ENCODE measurements around the gene RPL39L. TPM values are rescaled to one million over a fixed set of nuclear protein-coding genes. Genes with fewer than 3 reads are reported as not detected.

RPL39L gene
- total and polyA plus RNA-seq, 7 donors = 8.4 to 27.7 (median 20.6) TPM

GRCh38 chr3:187122261-187122660, 17.0 kb downstream of the RPL39L start:
- no peak for DNase-seq
- 94 to 96% methylated on average over 1 of the region's 1 CpG for WGBS, 2 donors
- H3K27ac ChIP-seq = no peak overlapping the region
- TF ChIP-seq, protein P1, sequence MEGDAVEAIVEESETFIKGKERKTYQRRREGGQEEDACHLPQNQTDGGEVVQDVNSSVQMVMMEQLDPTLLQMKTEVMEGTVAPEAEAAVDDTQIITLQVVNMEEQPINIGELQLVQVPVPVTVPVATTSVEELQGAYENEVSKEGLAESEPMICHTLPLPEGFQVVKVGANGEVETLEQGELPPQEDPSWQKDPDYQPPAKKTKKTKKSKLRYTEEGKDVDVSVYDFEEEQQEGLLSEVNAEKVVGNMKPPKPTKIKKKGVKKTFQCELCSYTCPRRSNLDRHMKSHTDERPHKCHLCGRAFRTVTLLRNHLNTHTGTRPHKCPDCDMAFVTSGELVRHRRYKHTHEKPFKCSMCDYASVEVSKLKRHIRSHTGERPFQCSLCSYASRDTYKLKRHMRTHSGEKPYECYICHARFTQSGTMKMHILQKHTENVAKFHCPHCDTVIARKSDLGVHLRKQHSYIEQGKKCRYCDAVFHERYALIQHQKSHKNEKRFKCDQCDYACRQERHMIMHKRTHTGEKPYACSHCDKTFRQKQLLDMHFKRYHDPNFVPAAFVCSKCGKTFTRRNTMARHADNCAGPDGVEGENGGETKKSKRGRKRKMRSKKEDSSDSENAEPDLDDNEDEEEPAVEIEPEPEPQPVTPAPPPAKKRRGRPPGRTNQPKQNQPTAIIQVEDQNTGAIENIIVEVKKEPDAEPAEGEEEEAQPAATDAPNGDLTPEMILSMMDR (IDR thresholded peaks at IDR 0.05) = no peak
- TF ChIP-seq POLR2A (IDR thresholded peaks at IDR 0.05) (no peak), POLR2AphosphoS5 (IDR thresholded peaks at IDR 0.05) (no peak), EP300 (IDR thresholded peaks at IDR 0.05) (no peak)
- intact Hi-C loops (cut with DNase I) = no loop called here
- H3K4me1 ChIP-seq = no peaks in the 10 kb centered on the region
- no peaks in the 10 kb centered on the region for H3K27me3 ChIP-seq
- H3K9me3 ChIP-seq = no peaks in the 10 kb centered on the region
- no peak overlapping the region for H3K4me3 ChIP-seq
- H3K36me3 ChIP-seq = no peaks in the 10 kb centered on the region

DNA sequence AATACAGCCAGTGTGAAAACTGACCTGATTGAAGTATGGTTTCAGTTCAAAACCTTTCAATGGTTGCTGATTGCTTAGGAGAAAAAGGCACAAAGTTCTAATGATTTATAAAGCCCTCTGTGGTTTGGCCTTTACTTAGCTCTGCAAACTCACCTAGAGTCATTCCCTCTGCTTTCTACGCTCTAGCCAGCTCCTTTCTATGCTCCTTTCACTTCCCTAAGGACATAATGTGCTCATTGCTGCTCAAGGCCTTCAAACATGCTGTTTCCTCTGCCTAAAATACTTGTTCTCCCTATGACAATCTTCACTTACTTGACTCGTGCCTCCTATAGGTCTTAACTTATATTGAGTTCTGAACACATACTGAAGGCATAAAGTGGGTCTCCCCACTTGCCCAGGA, 19.0 kb downstream of the RPL39L start:
- WGBS, 2 donors = 83 to 90% methylated on average over 2 of the region's 2 CpGs
- no peaks in the 10 kb centered on the region for H3K9me3 ChIP-seq
- DNase-seq = no peak
- H3K4me1 ChIP-seq = no peaks in the 10 kb centered on the region
- TF ChIP-seq EP300 (IDR thresholded peaks at IDR 0.05) (no peak), POLR2AphosphoS5 (IDR thresholded peaks at IDR 0.05) (no peak), POLR2A (IDR thresholded peaks at IDR 0.05) (no peak)
- no peak overlapping the region for H3K27ac ChIP-seq
- H3K4me3 ChIP-seq = no peak overlapping the region
- no peaks in the 10 kb centered on the region for H3K27me3 ChIP-seq
- H3K36me3 ChIP-seq = no peaks in the 10 kb centered on the region
- intact Hi-C loops (cut with DNase I) = no loop called here

GRCh38 chr3:187114511-187114910, 24.8 kb downstream of the RPL39L start:
- Histone ChIP-seq H3K4me1 (no peaks in the 10 kb centered on the region), H3K9me3 (no peaks in the 10 kb centered on the region), H3K4me3 (no peak overlapping the region), H3K36me3 (no peaks in the 10 kb centered on the region), H3K27me3 (no peaks in the 10 kb centered on the region), H3K27ac (no peak overlapping the region)
- TF ChIP-seq EP300 (IDR thresholded peaks at IDR 0.05) = no peak
- TF ChIP-seq, protein P1 (IDR thresholded peaks at IDR 0.05) = no peak
- no peak for TF ChIP-seq POLR2A (IDR thresholded peaks at IDR 0.05)
- TF ChIP-seq POLR2AphosphoS5 (IDR thresholded peaks at IDR 0.05) = no peak
- DNase-seq = no peak
- intact Hi-C loops (cut with DNase I) = loop anchor here (5.0 to 10.0 kb wide), 2 partner anchors 53 to 560 kb away; partner anchors contain the start of gene SST
- 82 to 92% methylated on average over 2 of the region's 2 CpGs for WGBS, 2 donors

DNA sequence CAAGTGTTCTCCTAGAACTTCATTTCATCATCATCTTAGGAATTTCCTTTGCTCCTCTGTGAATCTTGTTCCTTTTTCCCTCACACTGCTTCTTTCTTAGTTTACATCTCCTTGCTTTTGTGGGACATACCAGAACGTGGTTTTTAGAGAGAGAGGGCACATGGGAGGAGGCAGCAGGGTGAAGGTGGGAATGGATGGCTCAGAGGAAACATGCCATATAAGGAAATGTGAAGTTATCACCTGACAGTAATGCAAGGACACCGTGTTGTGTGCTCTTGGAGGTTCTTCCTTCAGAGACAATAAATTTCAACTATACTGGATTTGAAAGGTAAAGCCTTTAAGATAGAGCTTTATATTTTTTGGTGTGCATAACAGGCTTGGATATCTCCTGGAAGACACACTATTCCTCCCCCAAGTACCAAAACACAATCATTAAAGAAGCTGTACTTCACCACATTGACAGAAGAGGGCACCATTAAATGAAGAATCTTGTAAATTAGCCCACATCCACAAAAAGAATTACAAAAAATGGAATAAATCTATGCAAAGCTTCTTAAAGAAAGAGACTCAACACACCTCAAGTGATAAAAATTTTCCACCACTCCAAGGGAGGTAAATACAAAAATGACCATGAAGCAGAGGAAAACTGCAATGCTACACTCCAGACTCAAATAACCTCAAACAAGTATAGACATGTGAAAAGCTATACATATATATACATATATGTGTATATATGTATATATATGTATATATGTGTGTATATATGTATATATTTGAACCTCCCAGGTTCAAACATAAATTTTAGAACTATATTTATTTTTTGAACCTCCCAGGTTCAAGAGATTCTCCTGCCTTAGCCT, 26.1 kb downstream of the RPL39L start:
- intact Hi-C loops (cut with DNase I) = loop anchor here (5.0 to 10.0 kb wide), 2 partner anchors 54 to 562 kb away; partner anchors contain the start of gene SST
- H3K4me3 ChIP-seq = no peak overlapping the region

DNA sequence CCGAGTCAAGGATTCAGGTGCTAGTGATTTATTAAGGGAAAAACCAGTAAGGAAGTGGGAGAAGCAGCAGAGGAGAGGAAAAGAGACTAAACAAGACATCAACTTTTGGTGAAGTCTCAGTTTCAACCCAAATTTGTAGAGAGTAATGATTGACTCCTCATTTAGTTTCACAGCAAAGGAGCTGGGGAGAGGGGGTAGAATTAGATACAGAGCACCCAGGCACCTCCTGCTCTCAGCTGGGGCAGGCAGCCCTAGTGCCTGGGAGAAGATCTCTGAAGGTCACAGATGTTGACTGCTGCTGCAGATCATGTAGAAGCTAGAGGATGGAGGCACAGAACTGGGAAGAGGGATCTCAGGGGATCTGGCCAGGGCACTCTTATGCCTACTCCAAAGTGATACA, 29.1 kb downstream of the RPL39L start:
- no peak for DNase-seq
- no peaks in the 10 kb centered on the region for H3K27me3 ChIP-seq
- H3K36me3 ChIP-seq = no peaks in the 10 kb centered on the region
- TF ChIP-seq, protein P1 (IDR thresholded peaks at IDR 0.05) = no peak
- no peak for TF ChIP-seq POLR2A (IDR thresholded peaks at IDR 0.05)
- no peak for TF ChIP-seq POLR2AphosphoS5 (IDR thresholded peaks at IDR 0.05)
- no peak for TF ChIP-seq EP300 (IDR thresholded peaks at IDR 0.05)
- 83 to 85% methylated on average over 1 of the region's 1 CpG for WGBS, 2 donors
- H3K4me3 ChIP-seq = no peak overlapping the region
- peaks cover 0 to 3% (median 0%) of the 10 kb centered on the region in 4 donors for H3K4me1 ChIP-seq
- H3K9me3 ChIP-seq = no peaks in the 10 kb centered on the region
- no peak overlapping the region for H3K27ac ChIP-seq
- intact Hi-C loops (cut with DNase I) = loop anchor here (5.0 to 10.0 kb wide), 2 partner anchors 57 to 565 kb away; partner anchors contain the start of gene SST

More for the DNA sequence above, 26.1 kb downstream of the RPL39L start:
- Histone ChIP-seq H3K27ac (no peak overlapping the region), H3K9me3 (no peaks in the 10 kb centered on the region), H3K27me3 (no peaks in the 10 kb centered on the region), H3K4me1 (no peaks in the 10 kb centered on the region), H3K36me3 (no peaks in the 10 kb centered on the region)
- no peak for DNase-seq
- WGBS, 2 donors = 23 to 32% methylated on average over 2 of the region's 2 CpGs
- no peak for TF ChIP-seq POLR2AphosphoS5 (IDR thresholded peaks at IDR 0.05)
- TF ChIP-seq, protein P1 (IDR thresholded peaks at IDR 0.05) = peak in 3 of 4 experiments; percentile 36 to 50 (median 41)
